ENCODE results near the gene ACTA2.

ACTA2 gene

DNA sequence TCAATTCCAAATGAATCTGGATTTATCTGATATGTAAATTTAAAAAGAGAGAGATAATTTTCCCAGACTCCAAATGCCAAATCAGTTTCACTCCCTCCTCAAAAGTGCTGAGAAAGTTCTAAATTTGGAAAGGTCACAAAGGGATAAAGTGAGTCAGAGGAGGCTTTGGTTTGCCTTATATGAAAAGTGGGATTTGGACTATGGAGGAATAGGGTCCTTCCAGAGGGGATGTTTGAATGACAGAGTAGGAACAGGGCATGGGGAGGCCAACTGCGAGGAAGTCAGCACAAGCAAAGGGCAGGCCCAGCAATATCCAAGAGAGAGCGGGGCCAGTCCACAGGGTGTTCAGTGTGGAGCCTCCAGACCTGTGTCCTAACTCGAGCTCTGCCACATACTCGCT is 28.2 kb upstream of the ACTA2 start:
- DNase-seq (ENCODE audit: low spot score), result no peak

DNA sequence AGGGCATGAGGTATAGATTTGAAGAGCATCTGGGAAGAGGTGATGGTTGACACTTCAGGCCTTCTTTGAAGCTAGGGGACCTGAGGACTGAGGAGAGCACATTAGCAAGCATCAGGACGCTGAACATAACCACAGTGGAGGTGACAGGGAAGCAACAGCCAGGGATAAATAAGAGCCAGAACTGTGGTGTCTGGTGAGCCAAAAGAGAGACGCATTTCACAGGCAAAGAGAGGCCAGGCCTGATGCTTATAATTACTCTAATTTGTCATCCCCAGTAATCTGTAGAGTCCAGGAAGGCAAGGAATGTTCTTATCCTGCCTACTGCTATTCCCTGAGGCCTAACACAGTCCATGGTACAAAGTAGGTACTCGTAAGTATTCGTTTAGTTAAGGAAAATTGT is 27.7 kb upstream of the ACTA2 start:
- no peak for DNase-seq (ENCODE audit: low spot score)

DNA sequence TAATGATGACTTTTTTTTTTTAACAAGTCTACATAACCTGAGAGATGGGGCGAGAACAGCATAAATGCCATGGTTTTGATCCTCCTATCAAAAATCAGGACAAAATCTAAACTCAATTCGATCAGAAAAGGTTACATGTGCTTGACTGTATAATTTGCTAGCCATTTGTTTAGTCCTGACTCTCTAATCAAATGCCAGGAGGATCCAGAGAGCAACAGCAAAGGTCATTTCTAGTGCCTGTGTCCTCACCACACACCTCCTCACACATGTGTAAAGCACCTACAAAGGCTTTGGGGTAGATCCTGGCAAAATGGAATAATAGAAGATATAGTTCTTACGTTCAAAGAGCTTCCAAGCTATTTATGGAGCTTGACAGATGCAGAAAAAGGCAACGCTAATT is 27.0 kb upstream of the ACTA2 start:
- no peak for DNase-seq (ENCODE audit: low spot score)

DNA sequence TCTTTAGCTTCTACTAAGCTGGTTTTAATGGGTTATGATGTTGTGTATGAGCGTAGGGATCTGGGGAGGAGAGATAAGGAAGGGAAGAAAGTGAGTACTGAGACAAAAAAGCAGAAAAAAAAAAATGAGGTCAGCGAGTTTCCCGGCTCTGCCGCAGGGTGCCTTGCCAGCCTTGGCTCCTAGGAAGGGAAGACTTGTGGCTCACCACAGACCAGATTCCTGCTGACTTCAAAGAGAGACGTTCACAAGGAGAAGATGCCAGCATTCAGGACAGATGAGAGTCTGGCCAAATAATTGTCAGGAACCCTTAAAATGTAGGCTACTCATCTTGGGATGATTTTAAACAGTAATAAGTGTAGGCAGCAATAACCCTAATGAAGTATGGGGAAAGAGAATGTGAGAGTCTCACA is 26.6 kb upstream of the ACTA2 start:
- no peak for DNase-seq (ENCODE audit: low spot score)

DNA sequence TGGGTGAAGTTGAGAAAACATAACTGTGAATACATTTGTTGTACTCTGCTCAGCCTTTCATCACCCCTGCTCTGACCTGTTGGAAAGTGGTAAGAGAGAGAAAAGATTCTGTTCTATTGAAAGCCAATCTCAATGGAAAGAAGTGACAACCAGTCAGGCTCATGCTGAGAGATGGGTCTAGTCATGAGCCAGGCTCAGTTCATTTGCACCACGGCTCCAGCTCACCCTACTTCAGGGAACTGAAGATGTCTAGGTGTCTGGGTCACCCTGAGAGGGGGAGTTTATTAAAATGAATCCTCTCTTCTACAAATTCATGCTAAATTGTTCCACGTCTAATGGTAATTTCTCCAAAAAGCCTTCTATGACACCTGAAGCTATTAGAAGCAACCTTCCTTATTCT is 25.9 kb upstream of the ACTA2 start:
- DNase-seq (ENCODE audit: low spot score), result no peak

DNA sequence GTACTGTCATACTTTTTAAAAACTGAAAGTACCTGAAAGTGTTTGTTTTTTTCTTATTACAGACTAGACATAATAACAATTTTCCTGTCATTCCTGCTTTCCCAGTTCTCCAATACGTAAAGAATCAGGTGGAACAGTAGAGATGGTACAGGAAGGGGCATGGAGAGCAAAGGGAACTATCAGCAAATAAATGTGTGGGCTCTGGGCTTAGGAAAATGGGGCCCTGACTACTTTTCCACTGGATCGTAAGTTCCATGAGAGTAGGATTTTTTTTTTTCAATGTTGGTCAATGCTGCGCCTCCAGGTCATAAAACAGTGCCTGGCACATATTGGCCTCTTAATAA is 22.8 kb upstream of the ACTA2 start:
- DNase-seq (ENCODE audit: low spot score), result no peak

DNA sequence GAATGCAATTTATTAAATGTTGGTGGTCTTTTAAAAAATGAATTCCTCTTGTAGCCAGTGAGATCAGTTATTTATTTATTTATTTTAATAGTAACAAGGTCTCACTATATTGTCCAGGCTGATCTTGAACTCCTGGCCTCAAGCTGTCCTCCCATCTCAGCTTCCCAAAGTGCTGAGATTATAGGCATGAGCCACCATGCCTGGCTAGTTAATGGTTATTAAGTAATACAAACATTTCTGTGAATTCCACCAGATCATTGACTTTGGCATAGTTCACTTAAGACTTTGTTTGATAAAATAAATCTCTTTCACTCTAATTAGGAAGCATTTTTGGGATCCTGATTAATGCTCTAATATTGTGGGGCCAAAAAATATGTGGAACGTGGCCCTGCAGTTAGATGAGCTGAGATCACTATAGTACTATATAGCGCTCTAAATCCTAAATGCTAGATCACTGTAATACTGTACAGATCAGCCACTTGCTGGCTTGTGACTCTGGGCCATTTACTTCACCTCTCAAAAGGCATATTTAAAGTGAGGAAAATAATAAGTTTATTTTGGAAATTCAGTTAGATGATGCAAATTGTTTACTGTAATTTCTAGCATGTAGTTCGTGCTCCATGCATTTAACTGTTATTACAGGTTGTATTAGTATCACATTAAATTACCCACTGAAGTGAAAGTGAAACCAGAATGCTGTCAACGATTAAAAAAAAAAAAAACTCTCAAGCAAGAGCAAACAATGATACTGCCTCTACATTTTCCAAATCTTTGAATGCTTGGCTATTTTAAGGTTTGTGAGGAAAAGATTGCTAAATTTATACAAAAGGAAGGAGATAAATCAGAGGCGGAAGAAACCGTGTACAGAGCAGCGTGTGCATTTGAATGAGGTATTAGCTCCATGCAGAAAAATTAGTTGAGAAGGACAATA is 22.1 kb upstream of the ACTA2 start:
- DNase-seq (ENCODE audit: low spot score), result peak; percentile 33

DNA sequence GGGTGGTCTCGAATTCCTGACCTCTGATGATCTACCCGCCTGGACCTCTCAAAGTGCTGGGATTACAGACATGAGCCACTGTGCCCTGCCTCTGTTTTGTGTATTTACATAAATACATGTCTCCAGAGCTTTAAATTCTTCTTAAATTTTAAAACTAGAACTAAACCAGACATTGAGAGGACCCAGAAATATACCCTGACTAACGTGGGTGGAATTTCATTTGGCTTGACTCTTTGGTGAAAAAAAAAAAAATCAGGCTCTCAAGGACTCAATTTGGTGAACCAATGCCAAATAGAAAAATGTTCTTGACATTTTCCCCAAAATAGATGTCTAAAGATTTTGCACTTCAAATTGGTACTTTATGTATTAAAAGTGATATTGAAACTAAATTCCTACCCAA is 21.4 kb upstream of the ACTA2 start:
- no peak for DNase-seq (ENCODE audit: low spot score)

DNA sequence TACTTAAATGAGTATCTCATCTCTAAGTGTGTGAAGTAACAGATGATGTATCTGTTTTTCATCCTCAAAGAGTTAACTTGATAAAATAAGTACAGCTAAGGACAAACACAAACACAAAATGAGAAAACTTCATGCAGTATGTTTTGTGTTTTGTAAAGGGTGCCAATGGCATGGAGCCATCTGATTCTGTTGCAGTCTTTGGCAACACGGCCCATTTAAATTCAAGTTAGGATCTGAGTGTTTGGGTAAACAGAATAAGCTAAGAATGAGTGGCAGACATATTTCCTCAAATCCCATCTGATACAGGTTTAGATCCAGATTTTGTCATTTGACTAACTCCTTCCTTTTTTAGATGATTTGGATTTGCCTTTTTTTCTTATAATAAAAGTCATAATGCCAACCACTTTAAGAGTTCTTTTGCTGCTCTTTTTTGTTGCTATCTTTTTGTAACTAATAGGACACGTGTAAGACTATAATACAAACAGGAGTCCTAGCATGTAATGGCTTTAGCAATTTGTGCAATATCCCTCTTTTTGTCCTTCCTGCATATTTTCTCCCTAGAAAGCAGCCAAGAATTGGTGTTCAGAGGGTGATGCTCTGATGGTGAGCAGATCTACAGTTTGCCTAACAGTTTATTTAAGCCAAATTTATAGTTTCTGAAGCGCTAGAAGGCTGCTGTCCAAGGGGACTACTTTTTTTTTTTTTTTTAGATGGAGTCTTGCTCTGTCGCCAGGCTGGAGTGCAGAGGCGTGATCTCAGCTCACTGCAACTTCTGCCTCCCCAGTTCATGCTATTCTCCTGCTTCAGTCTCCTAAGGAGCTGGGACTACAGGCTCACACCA is 18.9 kb upstream of the ACTA2 start:
- no peak for DNase-seq (ENCODE audit: low spot score)

DNA sequence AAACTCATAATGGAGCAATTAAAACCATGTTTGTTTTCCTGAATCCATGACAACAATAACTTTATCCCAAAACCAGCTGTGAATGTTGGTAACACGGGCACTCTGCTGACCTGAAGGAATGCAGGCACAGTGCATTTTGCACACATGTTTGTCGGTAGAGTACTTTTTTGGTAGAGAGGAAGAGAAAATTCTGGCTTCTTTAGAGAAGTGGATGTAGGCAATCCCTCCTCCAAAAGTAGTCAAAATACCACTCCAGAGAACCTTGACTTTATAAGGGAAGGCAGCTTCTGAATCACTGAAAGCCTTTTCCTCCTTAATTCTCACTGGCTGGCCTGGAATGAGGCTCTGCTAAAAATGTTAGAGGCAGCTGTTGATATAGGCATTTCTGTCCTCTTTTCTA is 15.8 kb upstream of the ACTA2 start:
- DNase-seq (ENCODE audit: low spot score), result no peak

DNA sequence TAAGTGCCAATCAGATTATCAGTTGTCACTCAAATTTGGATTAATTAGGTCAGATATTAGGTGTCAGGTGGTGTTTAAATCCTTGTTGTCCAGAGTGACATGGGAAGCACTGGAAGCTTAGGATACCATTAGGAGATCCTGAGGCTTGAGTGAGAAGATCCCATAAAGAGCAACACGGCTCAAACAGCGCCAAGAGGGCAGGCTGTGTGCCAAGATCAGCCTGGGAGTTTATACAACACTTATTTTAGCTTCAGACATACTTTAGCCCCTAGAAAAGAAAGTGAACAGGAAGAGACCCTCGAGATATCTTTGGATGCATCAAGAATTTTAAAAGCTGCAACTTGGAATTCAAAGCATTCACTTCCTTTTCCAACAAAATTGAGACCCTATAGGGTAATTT is 14.2 kb upstream of the ACTA2 start:
- no peak for DNase-seq (ENCODE audit: low spot score)

DNA sequence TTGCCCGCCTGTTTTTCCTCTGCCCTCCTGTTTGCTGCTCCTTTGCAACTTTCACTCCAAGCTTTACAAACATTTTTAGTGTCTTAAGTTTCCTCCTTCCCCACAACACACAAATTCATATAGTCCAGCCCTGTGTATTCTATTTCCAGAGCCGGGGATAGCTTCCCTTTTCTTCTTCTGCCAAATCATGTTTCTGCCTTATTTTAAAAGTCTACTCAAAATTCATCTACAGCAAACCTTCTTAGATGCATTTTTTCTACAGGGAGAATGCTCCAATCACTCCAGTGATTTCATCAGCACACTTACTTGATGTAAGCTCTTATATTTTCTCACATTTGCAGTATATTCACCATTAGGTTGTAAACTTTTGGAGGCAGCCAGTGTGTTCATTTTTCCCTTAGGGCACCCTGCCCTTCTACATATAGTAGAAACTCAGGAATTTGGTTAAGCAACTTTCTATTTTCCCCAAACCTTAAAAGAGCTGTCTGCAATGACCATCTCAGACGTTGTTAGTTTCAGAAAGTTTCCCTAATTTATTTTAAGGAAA is 12.4 kb upstream of the ACTA2 start:
- no peak for DNase-seq (ENCODE audit: low spot score)

DNA sequence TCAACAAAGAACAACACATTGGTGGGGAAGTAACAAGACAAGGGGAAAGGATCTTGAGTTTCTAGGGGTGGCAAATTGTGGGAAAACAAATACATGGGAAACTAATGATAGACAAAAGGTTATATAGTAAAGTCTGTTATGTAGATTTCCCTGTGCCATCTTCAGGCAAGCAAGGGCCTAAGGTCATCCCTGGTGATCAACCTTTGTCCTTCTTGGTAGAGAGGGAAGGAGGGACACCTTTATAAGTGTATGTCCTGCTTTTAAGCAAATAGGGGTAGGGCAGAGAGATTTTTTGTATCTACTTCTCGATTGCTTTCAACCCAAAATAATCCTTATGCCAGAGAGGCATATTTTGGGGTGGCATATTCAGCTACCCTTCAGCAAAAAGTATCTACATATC is 11.8 kb upstream of the ACTA2 start:
- DNase-seq (ENCODE audit: low spot score), result no peak

DNA sequence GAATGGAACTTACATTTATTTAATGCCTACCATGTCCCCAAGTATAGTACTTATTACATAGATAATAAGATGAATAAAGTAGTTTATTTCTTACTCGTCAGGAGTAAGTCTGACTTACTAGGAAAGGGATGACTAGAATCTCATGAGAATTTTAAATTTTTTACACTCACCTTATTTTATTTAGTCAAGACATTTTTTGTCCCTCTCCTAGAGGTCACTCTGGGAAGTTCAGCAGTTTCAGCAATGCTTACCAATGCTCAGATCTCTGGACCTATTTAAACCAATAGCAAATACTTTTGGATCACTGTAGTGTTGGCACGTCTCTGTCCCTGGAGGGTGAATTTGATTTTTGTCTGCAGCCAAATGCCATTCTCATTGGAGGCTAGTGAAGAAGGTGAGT is 10.7 kb upstream of the ACTA2 start:
- DNase-seq (ENCODE audit: low spot score), result no peak

DNA sequence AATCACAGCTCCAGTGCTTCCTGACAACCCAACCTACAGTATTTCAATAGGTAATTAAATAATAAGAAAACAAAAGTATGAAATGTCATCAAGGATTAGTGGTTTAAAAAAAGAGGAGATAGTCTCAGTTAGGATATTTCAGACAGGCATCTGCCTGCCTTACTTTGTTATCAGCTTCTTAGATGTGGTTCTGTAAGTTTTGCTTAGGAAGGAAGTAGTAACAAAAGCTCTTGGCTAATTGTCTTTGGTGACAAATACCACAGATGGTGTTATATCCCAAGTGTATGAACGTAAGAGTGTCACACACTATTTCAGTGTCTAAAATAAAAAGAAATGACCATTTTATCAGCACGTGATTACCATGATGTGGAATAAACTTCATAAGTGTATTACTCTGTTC is 9.8 kb upstream of the ACTA2 start:
- DNase-seq (ENCODE audit: low spot score), result no peak

DNA sequence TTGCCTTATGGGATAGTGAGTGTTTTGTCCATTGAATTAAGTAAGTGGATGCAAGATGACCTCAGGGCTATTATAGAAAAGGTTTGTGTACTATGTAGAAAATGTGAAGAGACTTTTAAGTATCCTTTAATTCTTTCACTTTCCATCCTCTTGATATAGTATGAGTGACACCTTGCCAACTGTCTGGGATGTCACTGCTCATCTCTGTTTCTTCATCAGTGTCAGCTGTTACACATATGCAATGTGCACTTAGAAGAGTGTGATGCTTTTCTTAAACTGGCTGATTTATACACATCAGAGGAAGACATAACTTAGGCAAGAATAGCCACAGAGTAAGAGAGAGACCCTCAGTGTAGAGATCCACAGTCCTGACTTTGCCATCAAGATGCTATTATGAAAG is 8.7 kb upstream of the ACTA2 start:
- no peak for DNase-seq (ENCODE audit: low spot score)

DNA sequence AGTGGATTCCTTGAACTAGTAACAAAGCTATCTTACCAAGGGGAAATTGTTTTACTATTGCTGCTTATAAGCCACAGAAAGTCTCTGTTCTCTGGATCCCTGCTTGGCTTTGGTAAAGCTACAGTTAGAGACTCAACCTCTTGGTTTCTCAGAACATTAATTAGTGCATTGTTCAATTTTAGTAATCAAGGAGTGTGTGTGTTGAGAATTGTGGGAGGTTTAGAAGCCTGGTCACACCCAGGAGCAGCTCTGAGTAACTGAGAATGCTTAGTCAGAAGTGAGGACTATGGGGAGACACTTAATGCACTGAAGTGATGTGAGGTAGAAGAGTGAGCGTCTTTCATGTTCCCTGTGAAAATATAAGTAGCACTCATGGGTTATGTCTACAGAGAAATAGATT is 8.2 kb upstream of the ACTA2 start:
- DNase-seq (ENCODE audit: low spot score), result no peak

DNA sequence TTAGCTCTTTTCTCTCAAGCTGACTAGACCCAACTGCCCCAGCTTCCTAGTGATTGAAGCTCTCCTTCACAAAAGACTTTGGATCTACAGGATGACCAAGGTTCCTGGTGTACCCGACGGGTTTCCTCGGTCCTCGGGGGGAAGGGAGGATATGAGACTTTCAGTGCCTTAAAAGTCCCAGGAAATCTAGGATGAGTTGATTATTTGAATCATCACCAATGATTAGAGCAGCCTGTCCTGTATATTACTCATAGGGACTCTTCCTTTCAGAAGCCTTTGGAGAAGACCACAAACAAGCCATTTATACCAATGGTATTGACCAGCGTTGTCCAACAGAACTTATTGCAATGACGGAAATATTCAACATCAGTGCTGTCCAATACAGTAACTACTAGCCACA is 6.1 kb upstream of the ACTA2 start:
- no peak for DNase-seq (ENCODE audit: low spot score)

DNA sequence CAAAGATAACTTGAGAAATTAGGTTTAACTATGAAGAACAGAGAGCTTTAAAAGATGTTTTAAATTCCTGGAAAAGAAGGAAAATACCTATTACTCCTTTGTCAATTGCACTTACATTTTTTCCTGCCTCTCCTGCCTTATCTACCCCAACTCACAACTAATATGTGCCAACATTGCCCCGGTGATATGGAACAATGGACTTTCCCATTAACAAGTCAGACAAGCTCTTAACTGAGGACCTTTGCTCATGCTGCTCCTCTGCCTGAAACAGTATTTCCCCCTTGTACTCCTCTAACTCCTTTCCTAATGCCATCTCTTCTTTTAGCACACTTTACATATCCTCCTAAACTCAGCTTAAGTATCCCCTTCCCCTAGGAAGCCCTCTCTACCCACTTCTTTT is 4.8 kb upstream of the ACTA2 start:
- DNase-seq (ENCODE audit: low spot score), result no peak

DNA sequence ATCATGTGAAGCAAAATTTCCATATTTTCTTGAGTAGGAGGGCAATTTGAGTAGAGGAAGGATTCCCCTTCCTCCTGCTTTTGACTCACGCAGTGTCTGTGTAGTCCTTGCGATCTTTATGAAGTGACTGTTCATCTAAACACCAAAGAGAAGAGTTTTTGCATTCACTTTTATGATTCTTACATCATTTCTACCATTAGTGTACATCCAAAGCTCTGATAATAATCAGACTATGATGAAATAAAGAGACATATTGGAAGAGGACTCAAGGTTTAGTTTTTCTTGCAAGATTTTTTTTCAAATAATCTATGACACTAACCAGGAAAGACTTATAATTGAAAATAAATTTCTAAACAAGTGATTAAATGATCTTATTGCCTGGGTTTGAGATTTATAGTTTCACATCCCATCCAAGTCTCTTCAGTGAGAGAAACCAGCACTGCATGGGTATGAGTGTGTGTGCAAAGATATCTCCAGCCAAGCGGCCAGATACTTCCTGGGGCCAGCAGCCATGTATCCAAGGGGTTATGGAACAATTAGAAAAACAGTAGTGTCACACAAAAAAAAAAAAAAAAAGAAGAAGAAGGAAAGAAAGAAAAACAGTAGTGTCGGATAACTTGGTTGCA is 2.0 kb upstream of the ACTA2 start:
- no peak for DNase-seq (ENCODE audit: low spot score)

DNA sequence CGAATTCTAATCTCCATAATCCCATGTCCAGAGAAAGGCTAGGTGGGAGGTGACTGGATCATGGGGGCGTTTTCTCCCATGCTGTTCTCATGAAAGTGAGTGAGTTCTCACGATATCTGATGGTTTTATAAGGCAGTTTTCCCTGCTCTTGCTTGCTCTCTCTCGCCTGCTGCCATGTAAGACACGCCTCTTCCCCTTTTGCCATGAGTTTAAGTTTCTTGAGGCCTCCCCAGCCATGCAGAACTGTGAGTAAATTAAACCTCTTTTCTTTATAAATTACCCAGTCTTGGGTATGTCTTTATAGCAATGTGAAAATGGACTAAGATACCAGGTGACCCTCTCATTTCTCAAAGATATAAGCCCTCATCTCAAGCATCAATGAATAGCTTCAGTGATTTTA is 1.1 kb upstream of the ACTA2 start:
- DNase-seq (ENCODE audit: low spot score), result no peak

DNA sequence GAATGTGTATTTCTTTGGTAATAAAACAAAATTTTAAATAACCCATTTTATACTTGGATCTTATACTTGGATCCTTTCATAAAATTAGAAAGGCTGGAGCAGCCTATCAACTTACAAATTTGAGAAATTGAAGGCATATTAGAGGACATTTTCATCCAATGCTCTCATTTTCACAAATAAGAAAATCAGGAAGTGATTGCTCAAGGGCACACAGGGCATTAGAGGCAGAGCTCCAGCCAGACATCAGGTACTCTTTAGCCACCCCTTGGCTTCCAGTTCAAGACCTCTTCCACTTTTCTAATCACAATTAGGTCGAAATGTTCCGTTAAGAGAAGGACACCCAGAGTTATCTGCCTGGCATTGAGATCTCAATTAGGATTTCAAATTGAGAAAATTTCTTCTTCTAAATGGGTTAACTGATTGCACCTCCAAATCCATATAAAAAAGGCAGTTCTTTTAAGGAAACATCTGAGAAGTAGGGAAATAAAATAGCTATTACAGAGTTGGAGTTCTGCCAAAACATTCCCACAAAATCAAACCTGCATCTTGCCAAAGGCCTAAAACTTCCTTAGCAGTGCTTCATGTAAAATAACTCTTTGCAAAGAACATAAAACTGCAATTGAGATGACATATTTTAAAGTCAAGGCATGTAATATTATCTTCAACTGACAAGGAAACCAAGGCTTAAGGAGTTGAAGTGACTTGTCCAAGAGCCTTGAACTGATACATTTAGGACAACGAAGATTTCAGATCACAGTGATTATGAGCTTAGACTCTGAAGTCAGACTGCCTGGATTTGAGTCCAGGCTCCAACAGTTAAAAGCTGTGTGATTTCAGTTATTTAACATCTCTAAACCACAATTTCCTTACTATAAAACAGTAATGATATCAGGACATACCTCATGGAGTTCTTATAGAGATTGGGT is 2.4 kb downstream of the ACTA2 start:
- DNase-seq (ENCODE audit: low spot score), result no peak
